Caco-2 (cell line): ENCODE measurements around the gene SLC25A27. TPM values are rescaled to one million over a fixed set of nuclear protein-coding genes. Genes with fewer than 3 reads are reported as not detected.

ENCODE experiments used
- BruUV-seq: library from RNA; stranded (reverse); fragments of 400-500 nt; replicated peaks from 2 replicates; lab custom pipeline; 2021; lab: Mats Ljungman, UMichigan
- CTCF ChIA-PET: fragments of 300-600 bp; sonication (Branson Sonifier 250); formaldehyde crosslinking; loops from one replicate; lab custom pipeline; 2022; ENCODE audit warnings: antibody characterized with exemption; lab: Charles Lee
- POLR2A ChIA-PET: fragments of 300-600 bp; sonication (Branson Sonifier 250); formaldehyde crosslinking; loops from one replicate; lab custom pipeline; 2022; ENCODE audit warnings: antibody characterized with exemption; lab: Charles Lee
- DNase-seq, 2 experiments: peaks; one replicate each; pipeline versions ENCODE4 v3.0.0 to v3.0.0-alpha.2; 2020 to 2022
- H3K27me3 ChIP-seq: replicated peaks from 2 replicates; pipeline ENCODE4 v1.6.0; 2011; ENCODE audit warnings: low read length; ENCODE audit not compliant: control insufficient read depth, insufficient read depth
- H3K36me3 ChIP-seq: 2 replicates; pipeline ENCODE4 v1.5.1; 2011; ENCODE audit warnings: low read length; ENCODE audit not compliant: control insufficient read depth, insufficient read depth
- H3K4me1 ChIP-seq: fragments of 250-450 bp; sonication (Bioruptor Pico); 2 replicates; pipeline ENCODE4 v1.5.1; 2020; ENCODE audit warnings: mild to moderate bottlenecking
- H3K4me3 ChIP-seq: 2 replicates; pipeline ENCODE4 v1.5.1; 2011; ENCODE audit warnings: low read depth, mild to moderate bottlenecking, control low read depth, low read length
- H3K9me3 ChIP-seq: fragments of 250-450 bp; sonication (Bioruptor Pico); 2 replicates; pipeline ENCODE4 v1.5.1; 2020; ENCODE audit warnings: mild to moderate bottlenecking, moderate library complexity
- H3K27ac Mint-ChIP-seq: one replicate; pipeline ENCODE4 v1.8.0; 2022; ENCODE audit warnings: mixed read lengths; ENCODE audit not compliant: unreplicated experiment
- H3K27me3 Mint-ChIP-seq: one replicate; pipeline ENCODE4 v1.8.0; 2022; ENCODE audit warnings: mixed read lengths; ENCODE audit not compliant: insufficient read depth, unreplicated experiment
- H3K36me3 Mint-ChIP-seq: one replicate; pipeline ENCODE4 v1.8.0; 2022; ENCODE audit warnings: mild to moderate bottlenecking, mixed read lengths; ENCODE audit not compliant: insufficient read depth, unreplicated experiment
- H3K4me1 Mint-ChIP-seq: one replicate; pipeline ENCODE4 v1.8.0; 2022; ENCODE audit warnings: low read depth, mixed read lengths; ENCODE audit not compliant: unreplicated experiment
- H3K4me3 Mint-ChIP-seq: one replicate; pipeline ENCODE4 v1.8.0; 2022; ENCODE audit warnings: mild to moderate bottlenecking, moderate library complexity, mixed read lengths; ENCODE audit not compliant: unreplicated experiment
- H3K9me3 Mint-ChIP-seq: one replicate; pipeline ENCODE4 v1.8.0; 2022; ENCODE audit warnings: mixed read lengths; ENCODE audit not compliant: unreplicated experiment
- intact Hi-C: fragments of 100-400 bp; cut with micrococcal nuclease; formaldehyde crosslinking; loops from one replicate; pipeline ENCODE4 v1.10.0; 2022; ENCODE audit not compliant: unreplicated experiment
- total RNA-seq: library from RNA; stranded (reverse); gene quantifications from 2 replicates; pipeline ENCODE4 v1.2.3, GENCODE V29; 2022
- TF ChIP-seq, protein P1 (sequence below), 2 experiments: fragments of 200-600 bp in 1 of 2; IDR thresholded peaks; 1 replicate in 1 of 2; 2 replicates in 1 of 2; pipeline versions ENCODE4 v1.5.1 to v1.8.0; 2011 to 2022; ENCODE audit warnings: antibody characterized with exemption in 1 of 2, control low read depth in 1 of 2, inconsistent platforms in 1 of 2, low read depth in 1 of 2, low read length in 1 of 2, mild to moderate bottlenecking in 1 of 2, moderate library complexity in 1 of 2; ENCODE audit not compliant: insufficient read depth in 1 of 2, severe bottlenecking in 1 of 2, unreplicated experiment in 1 of 2

The SLC25A27 gene
- total RNA-seq, 1 experiment from 2014 or later: 0.64 TPM

DNA sequence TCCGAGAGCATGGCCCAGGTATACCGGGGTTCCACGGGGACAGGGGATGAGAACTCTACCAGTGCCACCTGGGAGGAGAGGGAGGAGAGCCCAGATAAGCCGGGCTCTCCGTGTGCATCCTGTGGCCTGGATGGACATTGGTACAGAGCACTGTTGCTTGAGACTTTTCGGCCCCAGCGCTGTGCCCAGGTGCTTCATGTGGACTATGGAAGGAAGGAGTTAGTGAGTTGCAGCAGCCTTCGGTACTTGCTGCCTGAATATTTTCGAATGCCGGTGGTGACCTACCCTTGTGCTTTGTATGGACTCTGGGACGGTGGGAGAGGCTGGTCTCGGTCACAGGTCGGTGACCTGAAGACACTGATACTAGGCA lies 36.2 kb downstream of the SLC25A27 start:
- H3K36me3 Mint-ChIP-seq: no peaks in the 10 kb centered on the region
- H3K27me3 Mint-ChIP-seq: peaks cover 15% of the 10 kb centered on the region
- CTCF ChIA-PET: no interaction called here
- POLR2A ChIA-PET: no interaction called here
- no peaks in the 10 kb centered on the region for H3K4me1 Mint-ChIP-seq
- H3K27ac Mint-ChIP-seq: no peak overlapping the region
- TF ChIP-seq, protein P1, sequence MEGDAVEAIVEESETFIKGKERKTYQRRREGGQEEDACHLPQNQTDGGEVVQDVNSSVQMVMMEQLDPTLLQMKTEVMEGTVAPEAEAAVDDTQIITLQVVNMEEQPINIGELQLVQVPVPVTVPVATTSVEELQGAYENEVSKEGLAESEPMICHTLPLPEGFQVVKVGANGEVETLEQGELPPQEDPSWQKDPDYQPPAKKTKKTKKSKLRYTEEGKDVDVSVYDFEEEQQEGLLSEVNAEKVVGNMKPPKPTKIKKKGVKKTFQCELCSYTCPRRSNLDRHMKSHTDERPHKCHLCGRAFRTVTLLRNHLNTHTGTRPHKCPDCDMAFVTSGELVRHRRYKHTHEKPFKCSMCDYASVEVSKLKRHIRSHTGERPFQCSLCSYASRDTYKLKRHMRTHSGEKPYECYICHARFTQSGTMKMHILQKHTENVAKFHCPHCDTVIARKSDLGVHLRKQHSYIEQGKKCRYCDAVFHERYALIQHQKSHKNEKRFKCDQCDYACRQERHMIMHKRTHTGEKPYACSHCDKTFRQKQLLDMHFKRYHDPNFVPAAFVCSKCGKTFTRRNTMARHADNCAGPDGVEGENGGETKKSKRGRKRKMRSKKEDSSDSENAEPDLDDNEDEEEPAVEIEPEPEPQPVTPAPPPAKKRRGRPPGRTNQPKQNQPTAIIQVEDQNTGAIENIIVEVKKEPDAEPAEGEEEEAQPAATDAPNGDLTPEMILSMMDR (IDR thresholded peaks at IDR 0.05; ENCODE audit: insufficient read depth in 1 of 2, low read depth in 1 of 2, low read length in 1 of 2, severe bottlenecking in 1 of 2, unreplicated experiment in 1 of 2): no peak
- Histone ChIP-seq H3K27me3 (no peaks in the 10 kb centered on the region), H3K9me3 (no peaks in the 10 kb centered on the region), H3K36me3 (no peaks in the 10 kb centered on the region), H3K4me3 (no peak overlapping the region), H3K4me1 (no peaks in the 10 kb centered on the region)
- BruUV-seq: no TSS peak
- H3K9me3 Mint-ChIP-seq: no peaks in the 10 kb centered on the region
- intact Hi-C loops: no loop called here
- no peak overlapping the region for H3K4me3 Mint-ChIP-seq
- DNase-seq: no peak

DNA sequence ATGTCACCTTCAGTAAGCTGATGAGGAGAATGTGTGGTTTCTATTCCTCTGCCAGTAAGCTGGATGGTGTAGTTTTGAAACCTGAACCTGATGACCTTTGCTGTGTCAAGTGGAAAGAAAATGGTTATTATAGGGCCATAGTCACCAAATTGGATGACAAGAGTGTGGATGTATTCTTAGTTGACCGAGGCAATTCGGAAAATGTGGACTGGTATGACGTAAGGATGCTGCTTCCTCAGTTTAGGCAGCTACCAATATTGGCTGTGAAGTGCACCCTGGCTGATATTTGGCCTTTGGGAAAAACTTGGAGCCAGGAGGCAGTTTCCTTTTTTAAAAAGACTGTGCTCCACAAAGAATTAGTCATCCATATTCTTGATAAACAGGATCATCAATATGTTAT lies 36.9 kb downstream of the SLC25A27 start:
- Mint-ChIP-seq H3K27ac (no peak overlapping the region), H3K27me3 (peaks cover 15% of the 10 kb centered on the region), H3K4me3 (no peak overlapping the region), H3K4me1 (no peaks in the 10 kb centered on the region), H3K36me3 (no peaks in the 10 kb centered on the region), H3K9me3 (no peaks in the 10 kb centered on the region)
- Histone ChIP-seq H3K27me3 (no peaks in the 10 kb centered on the region), H3K36me3 (no peaks in the 10 kb centered on the region), H3K4me1 (no peaks in the 10 kb centered on the region), H3K4me3 (no peak overlapping the region), H3K9me3 (no peaks in the 10 kb centered on the region)
- ChIA-PET CTCF (no interaction called here), POLR2A (no interaction called here)
- no TSS peak for BruUV-seq
- DNase-seq: no peak
- TF ChIP-seq, protein P1 (IDR thresholded peaks at IDR 0.05; ENCODE audit: insufficient read depth in 1 of 2, low read depth in 1 of 2, low read length in 1 of 2, severe bottlenecking in 1 of 2, unreplicated experiment in 1 of 2): no peak
- intact Hi-C loops: no loop called here

DNA sequence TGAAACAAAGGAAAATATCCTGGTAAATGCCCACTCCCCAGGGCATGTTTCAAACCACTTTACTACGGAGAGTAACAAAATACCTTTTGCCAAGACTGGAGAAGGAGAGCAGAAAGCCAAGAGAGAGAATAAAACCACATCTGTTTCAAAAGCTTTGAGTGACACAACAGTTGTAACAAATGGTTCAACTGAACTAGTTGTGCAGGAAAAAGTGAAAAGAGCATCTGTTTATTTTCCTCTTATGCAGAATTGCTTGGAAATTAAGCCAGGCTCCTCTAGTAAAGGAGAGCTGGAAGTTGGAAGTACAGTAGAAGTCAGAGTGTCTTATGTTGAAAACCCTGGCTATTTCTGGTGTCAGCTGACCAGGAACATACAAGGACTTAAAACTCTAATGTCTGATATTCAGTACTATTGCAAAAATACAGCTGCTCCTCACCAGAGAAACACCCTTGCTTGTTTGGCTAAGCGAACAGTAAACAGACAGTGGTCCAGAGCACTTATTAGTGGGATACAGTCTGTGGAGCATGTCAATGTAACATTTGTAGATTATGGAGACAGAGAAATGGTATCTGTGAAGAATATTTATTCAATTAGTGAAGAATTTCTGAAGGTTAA lies 37.5 kb downstream of the SLC25A27 start:
- no peak for DNase-seq
- BruUV-seq: no TSS peak
- Mint-ChIP-seq H3K36me3 (no peaks in the 10 kb centered on the region), H3K9me3 (no peaks in the 10 kb centered on the region), H3K4me1 (no peaks in the 10 kb centered on the region), H3K27me3 (peaks cover 15% of the 10 kb centered on the region), H3K27ac (no peak overlapping the region), H3K4me3 (no peak overlapping the region)
- intact Hi-C loops: no loop called here
- ChIA-PET POLR2A (no interaction called here), CTCF (no interaction called here)
- no peaks in the 10 kb centered on the region for H3K9me3 ChIP-seq
- H3K36me3 ChIP-seq: no peaks in the 10 kb centered on the region
- TF ChIP-seq, protein P1 (IDR thresholded peaks at IDR 0.05; ENCODE audit: insufficient read depth in 1 of 2, low read depth in 1 of 2, low read length in 1 of 2, severe bottlenecking in 1 of 2, unreplicated experiment in 1 of 2): no peak
- no peak overlapping the region for H3K4me3 ChIP-seq
- H3K4me1 ChIP-seq: no peaks in the 10 kb centered on the region
- no peaks in the 10 kb centered on the region for H3K27me3 ChIP-seq
